ENCODE data around the gene SAMD11.

GRCh38 chr1:938088-938683 is 14.5 kb downstream of the SAMD11 start:
- TF ChIP-seq TAF1 (IDR thresholded peaks at IDR 0.05; ENCODE audit: low read depth) (no peak), REST (IDR thresholded peaks at IDR 0.05; ENCODE audit: low read depth) (no peak), RAD21 (IDR thresholded peaks at IDR 0.05; ENCODE audit: low read depth) (no peak), FOXM1 (IDR thresholded peaks at IDR 0.05; ENCODE audit: borderline replicate concordance, low read depth) (no peak), EGR1 (IDR thresholded peaks at IDR 0.05) (no peak), TCF12 (IDR thresholded peaks at IDR 0.05; ENCODE audit: low read depth) (no peak), CEBPB (IDR thresholded peaks at IDR 0.05) (no peak), ZBTB7A (IDR thresholded peaks at IDR 0.05; ENCODE audit: low read depth) (no peak), NFIC (IDR thresholded peaks at IDR 0.05) (no peak), MAX (IDR thresholded peaks at IDR 0.05) (no peak), YY1 (IDR thresholded peaks at IDR 0.05; ENCODE audit: low read depth) (no peak), USF1 (IDR thresholded peaks at IDR 0.05) (no peak), CREB1 (IDR thresholded peaks at IDR 0.05; ENCODE audit: low read depth) (no peak)
